Globus pallidus (tissue), 1 donor: ENCODE results near the gene TNKS1BP1.

Experiments
- DNase-seq: peaks from one replicate; pipeline ENCODE4 v3.0.0-alpha.2; 2015; ENCODE audit warnings: low spot score

The TNKS1BP1 gene

DNA sequence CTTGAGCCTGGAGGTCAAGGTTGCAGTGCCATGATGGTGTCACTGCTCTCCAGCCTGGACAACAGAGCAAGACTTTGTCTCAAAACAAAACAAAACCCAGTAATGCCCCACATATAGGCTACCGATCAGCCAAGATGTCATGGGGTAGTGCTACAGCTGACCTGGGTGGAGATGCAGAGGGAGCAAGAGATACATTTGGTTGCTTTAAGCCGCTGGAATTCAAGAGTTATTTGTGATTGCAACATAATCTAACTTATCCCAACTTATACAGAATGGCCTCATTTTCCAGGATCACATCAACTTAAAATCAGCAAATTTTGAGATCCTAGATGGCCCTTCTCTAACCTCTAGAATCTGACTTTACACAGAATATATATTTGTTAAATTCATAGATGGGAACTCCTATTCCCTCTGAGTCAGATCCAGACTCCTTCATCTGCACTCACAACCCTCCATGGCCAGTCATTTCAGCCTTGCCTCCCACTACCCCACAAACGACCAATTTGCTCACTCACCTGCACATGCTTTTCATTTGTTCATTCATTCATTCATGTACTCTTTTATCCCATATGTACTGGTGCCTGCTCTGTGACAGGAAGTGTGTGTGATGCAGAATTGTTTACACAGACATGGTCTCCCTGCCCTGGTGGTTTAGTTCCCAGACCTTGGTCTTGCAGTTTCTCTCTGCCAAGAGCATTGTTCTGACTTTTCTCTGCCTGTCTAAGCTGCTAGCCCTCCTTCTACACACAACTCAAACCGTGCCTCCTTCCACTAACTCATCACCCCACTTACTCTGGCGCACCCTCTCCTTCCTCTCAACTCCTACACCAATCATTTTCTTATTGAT is 63.6 kb downstream of the TNKS1BP1 start:
- no peak for DNase-seq

DNA sequence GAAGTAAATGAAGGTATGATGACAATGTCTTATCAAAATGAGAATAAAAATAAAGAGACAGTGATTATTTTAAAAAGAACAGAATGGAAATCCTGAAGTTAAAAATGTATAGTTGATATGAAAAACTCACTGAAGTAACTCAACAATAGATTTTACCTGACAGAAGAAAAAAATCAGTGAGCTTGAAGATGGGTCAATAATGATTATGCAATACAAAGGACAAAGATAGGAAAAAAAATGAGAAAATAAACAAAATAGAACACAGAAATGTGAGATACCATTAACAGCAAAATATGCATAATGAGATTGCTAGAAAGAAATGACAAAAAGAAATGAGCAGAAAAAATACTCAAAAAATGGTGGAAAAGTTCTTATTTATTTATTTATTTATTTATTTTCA is 68.6 kb downstream of the TNKS1BP1 start:
- no peak for DNase-seq

DNA sequence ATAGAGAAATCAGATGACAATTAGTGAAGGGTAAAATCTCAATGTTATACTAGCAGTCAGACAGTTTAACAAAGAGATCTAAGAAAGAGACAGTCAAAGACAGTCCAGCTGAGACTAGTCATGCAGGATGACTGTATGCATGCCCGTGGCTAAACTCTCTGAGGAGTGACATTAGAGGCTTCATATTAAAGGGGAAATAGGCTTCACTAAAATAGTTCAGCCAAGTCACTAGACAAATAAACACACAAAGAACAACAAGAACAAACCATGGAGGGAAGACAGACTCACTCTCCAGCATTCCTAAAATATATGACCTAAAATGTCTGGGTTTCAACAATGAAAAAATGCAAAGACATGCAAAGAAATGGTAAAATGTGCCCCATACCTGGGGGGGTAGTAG is 69.1 kb downstream of the TNKS1BP1 start:
- no peak for DNase-seq

DNA sequence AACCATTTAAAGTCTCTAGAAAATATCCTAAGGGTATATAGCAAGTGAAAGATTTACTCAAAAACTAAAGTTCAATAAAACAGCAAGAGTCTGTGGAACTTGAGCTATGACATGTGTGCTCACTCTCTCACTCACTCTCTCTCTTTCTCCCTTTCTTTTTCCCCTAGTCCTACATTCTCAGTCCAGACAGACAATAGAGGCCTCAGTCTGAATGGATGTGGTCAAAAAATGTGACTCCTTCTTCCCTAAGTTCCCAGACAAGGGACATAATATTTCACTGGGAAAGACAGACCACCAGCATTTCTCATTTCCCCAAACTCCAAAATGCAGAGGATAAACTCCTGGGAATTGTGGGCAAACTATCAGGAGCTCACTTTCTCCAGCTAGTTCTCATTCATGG is 70.1 kb downstream of the TNKS1BP1 start:
- DNase-seq, result no peak

DNA sequence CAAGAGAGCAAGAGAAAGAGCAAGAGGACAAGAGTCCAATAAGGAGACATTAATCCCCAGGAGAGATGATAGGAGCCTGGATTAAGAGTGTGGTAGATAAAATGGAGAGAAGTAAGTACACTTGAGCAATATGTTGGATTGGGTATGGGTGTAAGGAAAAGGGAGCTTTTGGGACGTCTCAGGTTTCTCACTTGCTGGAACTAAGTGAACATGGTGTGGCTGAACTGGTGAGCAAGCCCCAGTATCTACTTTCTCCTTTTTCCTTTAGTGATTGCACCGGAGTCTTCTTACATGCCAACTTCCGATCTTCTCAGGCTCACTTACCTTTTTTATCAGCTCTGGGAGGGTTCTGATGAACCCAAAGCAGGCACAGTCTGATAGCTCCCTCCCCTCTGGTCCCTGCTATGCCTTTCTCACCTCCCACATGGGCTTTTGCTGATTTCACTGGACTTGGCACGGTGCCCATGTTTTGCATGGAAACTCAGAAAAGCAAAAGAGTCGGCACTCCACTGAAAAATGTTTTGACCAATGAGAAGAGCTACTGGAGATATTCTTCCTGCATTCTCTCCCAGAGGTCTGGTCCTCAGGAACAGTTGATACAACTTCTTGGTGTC is 73.2 kb downstream of the TNKS1BP1 start:
- DNase-seq, result no peak

DNA sequence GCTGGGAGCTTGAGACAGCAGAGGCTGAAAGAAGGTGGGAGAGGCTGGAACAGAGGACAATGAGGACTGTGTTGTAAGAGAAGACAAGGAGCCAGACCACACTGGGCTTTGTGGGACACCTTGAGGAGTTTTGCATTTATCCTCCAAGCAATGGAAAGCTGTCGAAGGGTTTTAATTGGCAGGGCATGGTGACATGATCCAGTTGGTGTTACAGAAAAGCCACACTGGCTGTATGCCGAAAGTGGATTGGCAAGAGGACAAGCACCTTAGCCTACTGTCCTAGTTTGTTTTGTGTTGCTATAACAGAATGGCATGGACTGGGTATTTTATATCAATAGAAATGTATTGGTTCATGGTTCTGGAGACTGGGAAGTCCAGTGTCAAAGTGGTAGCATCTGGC is 73.7 kb downstream of the TNKS1BP1 start:
- no peak for DNase-seq
